Left lung (tissue), 10 donors: ENCODE data around the gene LRP10. TPM values are rescaled to one million over a fixed set of nuclear protein-coding genes. Genes with fewer than 3 reads are reported as not detected.
A peak's percentile ranks its signal among the peaks of the same experiment; 100 is the strongest.

ENCODE experiments used
- ATAC-seq: fragments of 200-7000 bp; cut with Tn5 transposase; one replicate; pipeline ENCODE4 v1.9.1; 2020; ENCODE audit warnings: moderate library complexity
- DNase-seq, 4 donors: peaks; one replicate each; pipeline ENCODE4 v3.0.0-alpha.2; 2013 to 2020
- H3K27ac ChIP-seq, 2 donors: fragments of 200-600 bp; sonication (generic) in 1 of 2; one replicate each; pipeline versions ENCODE4 v1.5.0 to v1.8.0; 2020 to 2021
- H3K27me3 ChIP-seq, 2 donors: fragments of 200-600 bp; sonication (generic) in 1 of 2; one replicate each; pipeline versions ENCODE4 v1.5.0 to v1.8.0; 2020 to 2021
- H3K36me3 ChIP-seq, 2 donors: fragments of 200-600 bp; sonication (generic) in 1 of 2; one replicate each; pipeline versions ENCODE4 v1.5.0 to v1.8.0; 2020 to 2021
- H3K4me1 ChIP-seq, 2 donors: fragments of 200-600 bp; one replicate each; pipeline ENCODE4 v1.8.0; 2021
- H3K4me3 ChIP-seq, 2 donors: fragments of 200-600 bp; sonication (generic) in 1 of 2; one replicate each; pipeline versions ENCODE4 v1.5.0 to v1.8.0; 2020 to 2021; ENCODE audit warnings: mild to moderate bottlenecking in 1 of 2
- H3K9me3 ChIP-seq, 2 donors: fragments of 200-600 bp; sonication (generic) in 1 of 2; one replicate each; pipeline versions ENCODE4 v1.5.0 to v1.8.0; 2020 to 2021
- CTCF ChIP-seq, 2 donors: fragments of 200-600 bp; sonication (generic) in 1 of 2; IDR thresholded peaks; one replicate each; pipeline versions ENCODE4 v1.5.0 to v1.8.0; 2021; ENCODE audit warnings: antibody characterized with exemption in 2 of 2
- intact Hi-C, 2 donors: fragments of 100-400 bp; cut with DNase I; formaldehyde crosslinking; loops; one replicate each; pipeline versions ENCODE4 v1.11.2 to v1.14.2; 2022
- polyA plus RNA-seq, 6 donors: library from polyadenylated mRNA; unstranded; fragments of 120-200 nt; gene quantifications; one replicate each; pipeline ENCODE4 v1.2.1, GENCODE V29; 2013; ENCODE audit not compliant: insufficient read length in 6 of 6
- total RNA-seq, 2 donors: library from RNA; stranded (reverse); fragmentation: NEBNext Ultra II Directional; extraction: Animal tissue kit (Norgen Biotek cat#: 25700); gene quantifications; one replicate each; pipeline ENCODE4 v1.2.1, GENCODE V29; 2021
- donor health status: DM: no; HTN: yes; CAD: no.
- donor health status: DM: no; HTN: no; CAD: no.

LRP10 gene
- total and polyA plus RNA-seq, 8 donors, result 49.3 to 147 (median 58.5) TPM

GRCh38 chr14:22872833-22873520, 1.4 kb downstream of the LRP10 start:
- TF ChIP-seq CTCF (IDR thresholded peaks at IDR 0.05), result no peak

GRCh38 chr14:22875003-22875747, 3.6 kb downstream of the LRP10 start:
- TF ChIP-seq CTCF (IDR thresholded peaks at IDR 0.05), result no peak
- no peak overlapping the region for H3K4me3 ChIP-seq
- no peaks in the 10 kb centered on the region for H3K9me3 ChIP-seq
- DNase-seq (no peak), ATAC-seq (no peak)
- no peak overlapping the region for H3K27ac ChIP-seq
- H3K36me3 ChIP-seq, result peaks cover 0 to 67% of the 10 kb centered on the region in 2 donors
- H3K27me3 ChIP-seq, result no peaks in the 10 kb centered on the region
- intact Hi-C loops, result no loop called here
- H3K4me1 ChIP-seq, result peaks cover 8 to 29% of the 10 kb centered on the region in 2 donors

More at GRCh38 chr14:22872833-22873520, 1.4 kb downstream of the LRP10 start:
- intact Hi-C loops, result no loop called here
- DNase-seq, result no peak
- no peak for ATAC-seq
- Histone ChIP-seq H3K27ac (peak overlapping the region; percentile 97 to 100), H3K9me3 (no peaks in the 10 kb centered on the region), H3K4me1 (peaks cover 8 to 37% of the 10 kb centered on the region in 2 donors), H3K4me3 (peak overlapping the region; percentile 97 to 98), H3K27me3 (no peaks in the 10 kb centered on the region), H3K36me3 (peaks cover 0 to 48% of the 10 kb centered on the region in 2 donors)

- Histone ChIP-seq H3K9me3 (no peaks in the 10 kb centered on the region), H3K4me3 (no peak overlapping the region), H3K4me1 (peaks cover 8 to 22% of the 10 kb centered on the region in 2 donors), H3K27ac (no peak overlapping the region), H3K27me3 (no peaks in the 10 kb centered on the region), H3K36me3 (peaks cover 0 to 67% of the 10 kb centered on the region in 2 donors)
- intact Hi-C loops, result no loop called here
- no peak for TF ChIP-seq CTCF (IDR thresholded peaks at IDR 0.05)
- ATAC-seq, result no peak
- no peak for DNase-seq
These were observed 4.3 kb downstream of the LRP10 start for GRCh38 chr14:22875748-22876319.

GRCh38 chr14:22877000-22877501, 5.5 kb downstream of the LRP10 start:
- ATAC-seq, result no peak
- H3K27me3 ChIP-seq, result no peaks in the 10 kb centered on the region
- no peaks in the 10 kb centered on the region for H3K9me3 ChIP-seq
- H3K36me3 ChIP-seq, result peaks cover 0 to 67% of the 10 kb centered on the region in 2 donors
- H3K4me3 ChIP-seq, result no peak overlapping the region
- no peak for TF ChIP-seq CTCF (IDR thresholded peaks at IDR 0.05)
- H3K27ac ChIP-seq, result no peak overlapping the region
- peak in 1 of 4 donors; percentile 68 for DNase-seq
- intact Hi-C loops, result no loop called here
- H3K4me1 ChIP-seq, result peaks cover 8 to 17% of the 10 kb centered on the region in 2 donors
